ENCODE results near the gene GAS7.

GRCh38 chr17:10170233-10170632 lies 28.2 kb downstream of the GAS7 start:
- TF ChIP-seq CTCF (IDR thresholded peaks at IDR 0.05; ENCODE audit: low read length) (no peak), EZH2 (IDR thresholded peaks at IDR 0.05; ENCODE audit: borderline replicate concordance, low read length) (no peak)
